K562 (cell line): Measurements from ENCODE around the gene RREB1. TPM values are rescaled to one million over a fixed set of nuclear protein-coding genes. Genes with fewer than 3 reads are reported as not detected.

Experiments
- FOXM1 ChIP-seq, 2 experiments: fragments of 450-650 bp in 1 of 2; sonication (generic) in 1 of 2; formaldehyde crosslinking in 1 of 2; IDR thresholded peaks; 2 replicates each; pipeline versions ENCODE4 v1.6.1 to v1.9.0; 2017 to 2022; ENCODE audit warnings: low read depth in 2 of 2, mild to moderate bottlenecking in 2 of 2, missing genetic modification reagents in 1 of 2, moderate library complexity in 1 of 2
- HDAC8 ChIP-seq: fragments of 450-650 bp; IDR thresholded peaks from 2 replicates; pipeline ENCODE4 v1.6.1; 2016; ENCODE audit warnings: mild to moderate bottlenecking, missing genetic modification characterization, moderate library complexity, missing compliant biosample characterization
- KLF10 ChIP-seq: fragments of 250-450 bp; sonication (Bioruptor Pico); IDR thresholded peaks from 2 replicates; pipeline ENCODE4 v1.6.1; 2021; ENCODE audit warnings: matching md5 sums
- L3MBTL2 ChIP-seq: fragments of 450-650 bp; IDR thresholded peaks from 2 replicates; pipeline ENCODE4 v1.6.1; 2016; ENCODE audit warnings: mild to moderate bottlenecking, moderate library complexity
- NBN ChIP-seq: fragments of 450-650 bp; IDR thresholded peaks from 2 replicates; pipeline ENCODE4 v1.6.1; 2016; ENCODE audit warnings: low read depth, mild to moderate bottlenecking
- POLR3A ChIP-seq: IDR thresholded peaks from 2 replicates; pipeline ENCODE4 v1.6.1; 2011; ENCODE audit warnings: borderline replicate concordance, mild to moderate bottlenecking, moderate library complexity; ENCODE audit not compliant: insufficient read length, insufficient read depth; ENCODE audit errors: extremely low read depth
- RBM25 ChIP-seq: fragments of 200-400 bp; formaldehyde crosslinking; IDR thresholded peaks from 2 replicates; pipeline ENCODE4 v1.6.1; 2018; ENCODE audit warnings: low read length, low read depth, moderate library complexity; ENCODE audit not compliant: severe bottlenecking
- SAP30 ChIP-seq: fragments of 200-600 bp; sonication (generic); IDR thresholded peaks from 2 replicates; pipeline ENCODE4 v1.6.1; 2012; ENCODE audit warnings: borderline replicate concordance, low read depth, mild to moderate bottlenecking, moderate library complexity, low read length, control low read depth, inconsistent platforms; ENCODE audit not compliant: insufficient read depth, poor library complexity, severe bottlenecking
- SRF ChIP-seq, 2 experiments: fragments of 250-450, 450-650 bp in 1 of 2; sonication (Bioruptor Pico) in 1 of 2; sonication (generic) in 1 of 2; formaldehyde crosslinking; IDR thresholded peaks; 2 replicates each; pipeline versions ENCODE4 v1.5.0 to v1.5.1; 2020 to 2022; ENCODE audit warnings: mild to moderate bottlenecking in 1 of 2, missing genetic modification reagents in 1 of 2
- TAF1 ChIP-seq: IDR thresholded peaks from 2 replicates; pipeline ENCODE4 v1.6.1; 2011; ENCODE audit warnings: mild to moderate bottlenecking, low read length, moderate library complexity; ENCODE audit not compliant: insufficient read depth, control insufficient read depth, severe bottlenecking; ENCODE audit errors: extremely low read depth
- TFE3 ChIP-seq: fragments of 450-650 bp; formaldehyde crosslinking; IDR thresholded peaks from 2 replicates; pipeline ENCODE4 v1.4.0; 2020; ENCODE audit warnings: mild to moderate bottlenecking, mixed read lengths
- ZFX ChIP-seq: sonication (generic); formaldehyde crosslinking; IDR thresholded peaks from 2 replicates; pipeline ENCODE4 v1.8.0; 2022; ENCODE audit warnings: mild to moderate bottlenecking, missing genetic modification reagents, moderate library complexity
- ZNF584 ChIP-seq: fragments of 200-800 bp; sonication (Bioruptor generic); IDR thresholded peaks from 2 replicates; pipeline ENCODE4 v1.6.1; 2016; ENCODE audit warnings: low read depth, mild to moderate bottlenecking, missing genetic modification characterization, missing compliant biosample characterization
- polyA plus RNA-seq, 8 experiments: library from polyadenylated mRNA; depleted of rRNA in 4 of 8; stranded (reverse) in 5 of 8; unstranded in 3 of 8; fragments of >200 nt; fragmentation: Nextera tagmentation in 2 of 8; fragmentation: Illumina TruSeq in 1 of 8; extraction: Ambion mirVana in 2 of 8; extraction: Trizol in 1 of 8; gene quantifications; 2 replicates each; pipeline versions ENCODE4 v1.2.1 to v1.2.3, GENCODE V29; 2011 to 2014; ENCODE audit warnings: inconsistent platforms in 1 of 8, missing spikeins in 1 of 8
- total RNA-seq, 7 experiments: library from RNA; depleted of rRNA in 6 of 7; stranded (reverse); fragments of >200 nt in 6 of 7; fragmentation: Illumina TruSeq in 2 of 7; extraction: Trizol in 2 of 7; gene quantifications; 2 replicates each; pipeline versions ENCODE4 v1.2.1 to v1.2.3, GENCODE V29; 2011 to 2021; ENCODE audit warnings: low replicate concordance in 1 of 7
- TF ChIP-seq, protein P1 (sequence below): fragments of 250-450 bp; sonication (Bioruptor Pico); IDR thresholded peaks from 2 replicates; pipeline ENCODE4 v1.4.0; 2020; ENCODE audit warnings: mild to moderate bottlenecking
- TF ChIP-seq, protein P2 (sequence below): fragments of 450-650 bp; formaldehyde crosslinking; IDR thresholded peaks from 2 replicates; pipeline ENCODE4 v1.4.0; 2020; ENCODE audit warnings: mild to moderate bottlenecking, moderate library complexity
- TF ChIP-seq, protein P3 (sequence below): fragments of 250-450 bp; sonication (Bioruptor Pico); IDR thresholded peaks from 2 replicates; pipeline ENCODE4 v1.5.0; 2021; ENCODE audit warnings: mild to moderate bottlenecking, moderate library complexity

Gene RREB1
- total and polyA plus RNA-seq, 9 of the 15 experiments (the other 6 are each of a cell fraction or from before 2014, with no cell fraction given): 3.3 to 64.2 (median 19.3) TPM

DNA sequence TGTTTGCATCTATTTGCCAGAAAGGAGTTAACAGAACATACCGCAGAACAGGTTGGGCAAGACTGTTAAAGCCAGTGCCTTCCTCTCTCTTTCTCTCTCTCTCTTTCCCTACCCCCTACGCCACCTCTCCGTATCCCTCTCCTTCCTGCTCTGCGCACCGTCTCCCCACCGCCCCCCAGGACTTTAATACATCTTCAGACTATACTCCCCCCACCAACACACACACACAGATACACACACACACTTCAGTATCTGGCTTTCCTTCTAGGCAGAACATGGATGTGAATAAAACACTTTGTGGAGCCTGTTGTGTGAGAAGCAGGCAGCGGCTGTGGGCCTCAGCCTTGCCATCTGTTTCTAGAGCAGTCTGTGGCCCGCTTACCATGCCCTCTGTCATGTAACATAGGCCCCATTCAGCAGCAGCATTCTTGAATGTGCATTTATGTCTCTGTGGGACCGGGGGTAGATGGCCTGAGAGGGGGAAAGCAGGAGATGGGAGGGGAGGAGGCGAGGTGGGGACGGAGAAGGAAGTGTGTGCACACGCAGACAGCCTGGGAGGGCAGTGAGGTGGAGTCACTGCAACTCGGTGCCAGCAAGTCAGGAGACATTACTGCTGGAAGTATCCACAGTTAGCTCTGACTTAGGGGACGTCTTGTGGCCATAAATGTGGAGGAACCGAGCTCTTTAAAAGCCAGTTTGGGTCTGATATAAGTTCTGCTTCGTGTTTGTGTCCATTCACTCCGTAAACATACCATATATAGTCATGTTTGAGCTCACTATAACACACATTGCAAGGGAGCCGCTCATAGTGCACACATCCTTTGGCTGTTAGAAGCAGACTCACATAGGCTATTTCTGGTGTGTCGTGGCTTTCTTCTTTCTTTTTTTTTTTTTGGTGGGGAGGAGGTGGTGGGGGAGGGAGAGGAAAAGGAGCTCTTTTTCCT lies 38.4 kb downstream of the RREB1 start (continued):
- TF ChIP-seq SAP30: no peak
- TF ChIP-seq ZNF584 (CRISPR knock-in tag): 0 out of 2 replicates have a peak, but pooled peaks have one; percentile 58
- TF ChIP-seq POLR3A: no peak
- no peak for TF ChIP-seq RBM25
- TF ChIP-seq, protein P1, sequence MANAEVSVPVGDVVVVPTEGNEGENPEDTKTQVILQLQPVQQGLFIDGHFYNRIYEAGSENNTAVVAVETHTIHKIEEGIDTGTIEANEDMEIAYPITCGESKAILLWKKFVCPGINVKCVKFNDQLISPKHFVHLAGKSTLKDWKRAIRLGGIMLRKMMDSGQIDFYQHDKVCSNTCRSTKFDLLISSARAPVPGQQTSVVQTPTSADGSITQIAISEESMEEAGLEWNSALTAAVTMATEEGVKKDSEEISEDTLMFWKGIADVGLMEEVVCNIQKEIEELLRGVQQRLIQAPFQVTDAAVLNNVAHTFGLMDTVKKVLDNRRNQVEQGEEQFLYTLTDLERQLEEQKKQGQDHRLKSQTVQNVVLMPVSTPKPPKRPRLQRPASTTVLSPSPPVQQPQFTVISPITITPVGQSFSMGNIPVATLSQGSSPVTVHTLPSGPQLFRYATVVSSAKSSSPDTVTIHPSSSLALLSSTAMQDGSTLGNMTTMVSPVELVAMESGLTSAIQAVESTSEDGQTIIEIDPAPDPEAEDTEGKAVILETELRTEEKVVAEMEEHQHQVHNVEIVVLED: no peak
- TF ChIP-seq HDAC8 (tag): no peak
- no peak for TF ChIP-seq NBN
- TF ChIP-seq, protein P2, sequence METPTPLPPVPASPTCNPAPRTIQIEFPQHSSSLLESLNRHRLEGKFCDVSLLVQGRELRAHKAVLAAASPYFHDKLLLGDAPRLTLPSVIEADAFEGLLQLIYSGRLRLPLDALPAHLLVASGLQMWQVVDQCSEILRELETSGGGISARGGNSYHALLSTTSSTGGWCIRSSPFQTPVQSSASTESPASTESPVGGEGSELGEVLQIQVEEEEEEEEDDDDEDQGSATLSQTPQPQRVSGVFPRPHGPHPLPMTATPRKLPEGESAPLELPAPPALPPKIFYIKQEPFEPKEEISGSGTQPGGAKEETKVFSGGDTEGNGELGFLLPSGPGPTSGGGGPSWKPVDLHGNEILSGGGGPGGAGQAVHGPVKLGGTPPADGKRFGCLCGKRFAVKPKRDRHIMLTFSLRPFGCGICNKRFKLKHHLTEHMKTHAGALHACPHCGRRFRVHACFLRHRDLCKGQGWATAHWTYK (CRISPR knock-in tag): peak; percentile 69
- TF ChIP-seq FOXM1 (IDR thresholded peaks at IDR 0.05; ENCODE audit: low read depth): no peak
- TF ChIP-seq FOXM1 (CRISPR knock-in tag; IDR thresholded peaks at IDR 0.05; ENCODE audit: low read depth): no peak
- TF ChIP-seq ZFX (CRISPR knock-in tag): peak; percentile 52; the same call in 1 of the 2 replicates
- TF ChIP-seq KLF10: 0 out of 2 replicates have a peak, but pooled peaks have one; percentile 43
- TF ChIP-seq, protein P3, sequence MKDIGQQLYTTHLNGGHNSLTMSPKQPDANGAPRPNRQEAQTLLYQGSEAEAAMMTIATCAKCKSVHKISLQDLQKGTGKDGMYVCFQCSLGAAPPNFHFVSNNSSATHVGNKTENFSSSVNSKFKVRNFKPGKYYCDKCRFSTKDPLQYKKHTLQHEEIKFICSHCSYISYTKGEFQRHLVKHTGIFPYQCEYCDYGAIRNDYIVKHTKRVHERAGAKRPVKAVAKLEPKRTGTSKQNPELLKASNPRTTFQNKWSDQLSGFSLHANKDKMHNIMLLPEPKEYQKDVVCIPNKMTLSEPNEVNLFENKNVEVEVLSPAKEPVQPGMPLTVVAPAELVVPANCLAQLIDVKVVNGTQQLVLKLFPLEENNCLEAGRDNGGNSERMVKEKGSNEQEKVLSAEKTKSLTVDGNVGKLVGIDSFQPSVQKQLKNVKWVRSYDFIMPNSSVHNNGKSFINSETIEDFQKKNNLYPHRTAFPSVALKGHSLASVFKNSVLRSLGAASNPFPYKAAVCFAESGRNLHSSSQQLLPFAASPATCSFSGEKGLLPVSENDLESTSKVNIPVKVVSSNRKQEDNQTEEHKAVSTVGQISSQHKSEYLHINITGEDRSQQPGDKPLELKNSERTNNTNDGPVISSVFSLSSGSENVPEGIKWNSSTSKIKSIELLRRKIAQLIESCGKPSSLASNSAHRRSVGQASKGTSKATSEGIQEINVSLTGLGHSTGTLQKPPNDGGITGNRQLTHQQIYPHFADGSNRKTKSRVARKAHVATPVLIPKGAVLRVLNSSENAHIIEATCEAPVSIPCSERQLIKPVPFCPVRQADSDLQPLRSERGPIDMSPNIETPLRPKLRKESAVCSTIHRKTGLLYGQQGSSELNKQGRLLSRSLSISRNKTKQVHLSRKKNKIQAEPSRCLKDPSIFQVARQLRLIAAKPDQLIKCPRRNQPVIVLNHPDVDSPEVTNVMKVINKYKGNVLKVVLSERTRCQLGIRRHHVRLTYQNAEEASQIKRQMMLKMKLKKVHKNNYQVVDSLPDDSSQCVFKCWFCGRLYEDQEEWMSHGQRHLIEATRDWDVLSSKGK (CRISPR knock-in tag): no peak
- 0 out of 2 replicates have a peak, but pooled peaks have one; percentile 2 for TF ChIP-seq TFE3 (CRISPR knock-in tag)
- TF ChIP-seq L3MBTL2: peak; percentile 60
- peak; percentile 31 for TF ChIP-seq TAF1
- TF ChIP-seq SRF (CRISPR knock-in tag; IDR thresholded peaks at IDR 0.05): peak; percentile 58 to 97; a peak in 3 of 4 replicates
